Measurements from ENCODE around the gene EDDM3A. TPM values are rescaled to one million over a fixed set of nuclear protein-coding genes. Genes with fewer than 3 reads are reported as not detected.

The EDDM3A gene, protein sequence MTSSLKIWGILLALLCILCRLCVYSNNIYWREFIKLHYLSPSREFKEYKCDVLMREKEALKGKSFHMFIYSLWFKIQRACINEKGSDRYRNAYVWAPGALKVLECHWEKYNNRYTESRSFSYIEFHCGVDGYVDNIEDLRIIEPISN
- total RNA-seq = not detected in 2 replicates
- polyA plus RNA-seq = not detected in 2 replicates

DNA sequence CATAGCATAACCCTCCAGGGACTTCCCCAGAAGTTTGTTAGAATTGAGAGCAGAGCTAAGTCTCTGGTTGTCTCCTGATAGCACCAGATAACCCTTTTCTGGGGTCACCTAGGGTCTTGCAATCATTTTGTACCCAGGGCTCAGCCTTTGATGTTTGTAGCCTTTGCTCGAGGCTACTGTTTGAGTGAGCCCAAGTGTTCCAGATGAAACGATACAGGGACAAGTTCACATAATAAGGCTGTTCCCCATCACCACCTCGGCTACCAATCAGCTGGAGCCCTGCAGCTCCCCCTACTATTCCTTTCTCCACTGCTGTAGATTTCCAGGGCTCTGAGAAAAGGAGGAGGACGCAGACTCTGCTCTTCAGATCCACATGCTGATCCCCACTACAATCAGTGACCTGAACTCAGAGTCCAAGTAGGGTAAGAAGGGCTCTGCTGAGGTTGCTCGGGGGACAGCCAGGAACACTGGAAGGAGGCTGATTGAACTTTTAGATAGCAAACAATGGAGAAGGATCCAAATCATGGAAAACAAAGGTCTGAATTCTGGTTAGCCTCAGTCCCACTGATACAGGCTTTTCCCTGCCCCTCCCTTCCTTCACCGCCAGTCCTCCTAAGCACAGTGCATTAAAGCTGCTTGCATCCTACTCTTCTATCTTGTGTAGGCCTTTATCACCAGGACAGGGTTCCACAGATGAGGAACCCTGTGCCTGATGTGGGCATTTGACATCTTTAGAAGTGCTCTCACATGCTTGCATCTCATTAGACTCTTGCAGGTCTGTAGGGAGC, at the start of gene EDDM3A:
EDDM3A (plus strand) TSS at position 317 of the 788 bp plus-strand sequence. CDS start 1,694 bp downstream, outside the sequence.
- no peaks in the 10 kb centered on the region for H3K79me2 ChIP-seq
- no peaks in the 10 kb centered on the region for H4K20me1 ChIP-seq (ENCODE audit: insufficient read depth, poor library complexity, severe bottlenecking)
- H3K9me2 ChIP-seq (replicated peaks; ENCODE audit: insufficient read depth) = no peaks in the 10 kb centered on the region
- 57% methylated on average over 6 of the region's 6 CpGs for WGBS (ENCODE audit: low lambda C conversion rate, missing lambda C conversion rate)
- no peaks in the 10 kb centered on the region for H3K9me3 ChIP-seq (ENCODE audit: low read depth)
- H3K4me2 ChIP-seq = no peak within 1 kb of the TSS
- H3K4me1 ChIP-seq (ENCODE audit: insufficient read depth) = no peaks in the 10 kb centered on the region
- H3K27me3 ChIP-seq = no peaks in the 10 kb centered on the region
- no peak for DNase-seq (ENCODE audit: low spot score)
- H2AFZ ChIP-seq = no peak within 1 kb of the TSS
- no peak within 1 kb of the TSS for H3K27ac ChIP-seq
- TF ChIP-seq, protein P1, sequence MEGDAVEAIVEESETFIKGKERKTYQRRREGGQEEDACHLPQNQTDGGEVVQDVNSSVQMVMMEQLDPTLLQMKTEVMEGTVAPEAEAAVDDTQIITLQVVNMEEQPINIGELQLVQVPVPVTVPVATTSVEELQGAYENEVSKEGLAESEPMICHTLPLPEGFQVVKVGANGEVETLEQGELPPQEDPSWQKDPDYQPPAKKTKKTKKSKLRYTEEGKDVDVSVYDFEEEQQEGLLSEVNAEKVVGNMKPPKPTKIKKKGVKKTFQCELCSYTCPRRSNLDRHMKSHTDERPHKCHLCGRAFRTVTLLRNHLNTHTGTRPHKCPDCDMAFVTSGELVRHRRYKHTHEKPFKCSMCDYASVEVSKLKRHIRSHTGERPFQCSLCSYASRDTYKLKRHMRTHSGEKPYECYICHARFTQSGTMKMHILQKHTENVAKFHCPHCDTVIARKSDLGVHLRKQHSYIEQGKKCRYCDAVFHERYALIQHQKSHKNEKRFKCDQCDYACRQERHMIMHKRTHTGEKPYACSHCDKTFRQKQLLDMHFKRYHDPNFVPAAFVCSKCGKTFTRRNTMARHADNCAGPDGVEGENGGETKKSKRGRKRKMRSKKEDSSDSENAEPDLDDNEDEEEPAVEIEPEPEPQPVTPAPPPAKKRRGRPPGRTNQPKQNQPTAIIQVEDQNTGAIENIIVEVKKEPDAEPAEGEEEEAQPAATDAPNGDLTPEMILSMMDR (IDR thresholded peaks at IDR 0.05; ENCODE audit: poor library complexity) = no peak
- TF ChIP-seq EZH2 (IDR thresholded peaks at IDR 0.05; ENCODE audit: borderline replicate concordance) = no peak
- no peak for TF ChIP-seq EZH2phosphoT487 (IDR thresholded peaks at IDR 0.05; ENCODE audit: low read depth, severe bottlenecking, unreplicated experiment)
- no peak within 1 kb of the TSS for H3K4me3 ChIP-seq
- H3K36me3 ChIP-seq (replicated peaks; ENCODE audit: insufficient read depth, low read depth) = no peaks in the 10 kb centered on the region

DNA sequence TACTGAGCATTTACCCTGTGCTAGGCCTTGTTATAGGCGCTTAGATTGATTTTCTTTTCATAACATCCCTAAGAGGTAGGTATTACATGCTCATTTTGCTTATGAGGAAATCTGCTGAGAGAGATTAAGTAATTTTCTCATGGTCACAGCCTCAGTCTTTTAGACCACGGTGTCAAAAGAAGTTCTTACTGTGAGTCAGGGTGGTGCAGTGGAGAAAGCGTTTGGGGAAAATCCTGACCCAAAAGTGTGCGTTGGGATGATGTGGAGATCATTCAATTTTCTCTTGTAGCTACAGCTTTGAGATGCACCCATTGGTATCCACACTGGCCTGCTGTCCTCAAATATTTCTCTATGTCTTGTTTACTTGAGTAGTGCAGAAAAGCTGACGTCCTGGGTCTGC, 48.9 kb upstream of the EDDM3A start:
- no peak overlapping the region for H2AFZ ChIP-seq
- 92% methylated on average over 5 of the region's 5 CpGs for WGBS (ENCODE audit: low lambda C conversion rate, missing lambda C conversion rate)
- TF ChIP-seq, protein P1 (IDR thresholded peaks at IDR 0.05; ENCODE audit: poor library complexity) = no peak
- no peak for TF ChIP-seq EZH2phosphoT487 (IDR thresholded peaks at IDR 0.05; ENCODE audit: low read depth, severe bottlenecking, unreplicated experiment)
- no peak for TF ChIP-seq EZH2 (IDR thresholded peaks at IDR 0.05; ENCODE audit: borderline replicate concordance)
- no peaks in the 10 kb centered on the region for H4K20me1 ChIP-seq (ENCODE audit: insufficient read depth, poor library complexity, severe bottlenecking)
- H3K79me2 ChIP-seq = peaks cover 16% of the 10 kb centered on the region
- DNase-seq (ENCODE audit: low spot score) = no peak
- no peaks in the 10 kb centered on the region for H3K9me2 ChIP-seq (replicated peaks; ENCODE audit: insufficient read depth)
- H3K4me2 ChIP-seq = no peak overlapping the region
- no peaks in the 10 kb centered on the region for H3K27me3 ChIP-seq
- no peaks in the 10 kb centered on the region for H3K36me3 ChIP-seq (replicated peaks; ENCODE audit: insufficient read depth, low read depth)
- H3K9me3 ChIP-seq (ENCODE audit: low read depth) = no peaks in the 10 kb centered on the region
- no peak overlapping the region for H3K27ac ChIP-seq
- no peak overlapping the region for H3K4me3 ChIP-seq
- H3K4me1 ChIP-seq (ENCODE audit: insufficient read depth) = no peaks in the 10 kb centered on the region

DNA sequence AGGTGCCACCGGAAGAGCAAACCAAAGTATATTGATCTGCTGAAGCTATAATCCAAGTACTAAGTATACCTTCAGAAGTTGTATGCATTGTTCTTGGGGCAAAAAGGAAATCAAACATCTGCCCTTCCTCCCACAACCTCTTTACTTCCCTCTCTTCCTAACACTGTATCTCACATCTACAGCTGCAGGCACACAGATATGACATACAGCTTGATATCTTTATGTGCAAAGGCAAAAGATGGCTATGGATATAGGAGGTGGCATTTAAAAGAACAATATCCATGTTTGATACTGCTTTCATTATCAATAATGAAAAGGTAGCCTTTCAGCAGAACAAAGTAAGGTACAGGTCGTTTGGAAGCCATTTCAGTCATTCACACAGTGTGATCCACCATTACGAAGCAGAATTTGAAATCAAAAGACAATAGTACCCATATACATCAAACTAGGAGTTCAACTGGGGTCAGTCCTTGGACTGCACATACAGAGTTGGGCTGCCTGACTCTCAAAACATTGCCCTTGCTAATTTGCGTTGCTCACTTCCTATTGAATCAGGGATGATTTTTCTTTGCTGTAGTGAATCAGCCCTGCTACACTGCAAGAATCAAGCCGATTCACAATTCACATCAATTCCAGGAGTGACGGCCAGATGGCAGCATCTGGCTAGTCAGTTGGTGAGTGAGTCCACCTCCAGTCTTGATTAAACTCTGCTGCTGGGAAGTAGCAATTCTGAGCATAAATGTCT, 48.2 kb upstream of the EDDM3A start:
- H3K27ac ChIP-seq = no peak overlapping the region
- TF ChIP-seq EZH2 (IDR thresholded peaks at IDR 0.05; ENCODE audit: borderline replicate concordance) (no peak), EZH2phosphoT487 (IDR thresholded peaks at IDR 0.05; ENCODE audit: low read depth, severe bottlenecking, unreplicated experiment) (no peak)
- TF ChIP-seq, protein P1 (IDR thresholded peaks at IDR 0.05; ENCODE audit: poor library complexity) = peak; percentile 86
- WGBS (ENCODE audit: low lambda C conversion rate, missing lambda C conversion rate) = 37% methylated on average over 6 of the region's 6 CpGs
- H3K4me1 ChIP-seq (ENCODE audit: insufficient read depth) = no peaks in the 10 kb centered on the region
- H3K36me3 ChIP-seq (replicated peaks; ENCODE audit: insufficient read depth, low read depth) = no peaks in the 10 kb centered on the region
- no peaks in the 10 kb centered on the region for H4K20me1 ChIP-seq (ENCODE audit: insufficient read depth, poor library complexity, severe bottlenecking)
- H3K9me3 ChIP-seq (ENCODE audit: low read depth) = no peaks in the 10 kb centered on the region
- no peaks in the 10 kb centered on the region for H3K9me2 ChIP-seq (replicated peaks; ENCODE audit: insufficient read depth)
- H3K4me2 ChIP-seq = no peak overlapping the region
- H3K27me3 ChIP-seq = no peaks in the 10 kb centered on the region
- DNase-seq (ENCODE audit: low spot score) = peak; percentile 75
- H2AFZ ChIP-seq = no peak overlapping the region
- H3K4me3 ChIP-seq = no peak overlapping the region
- H3K79me2 ChIP-seq = peaks cover 12% of the 10 kb centered on the region

All from hepatocyte (in vitro differentiated cells).